ENCODE data around the gene BPHL. TPM values are rescaled to one million over a fixed set of nuclear protein-coding genes. Genes with fewer than 3 reads are reported as not detected.

The BPHL gene
- total and polyA plus RNA-seq, 3 donors from 2014 or later: 14.3 to 16.8 (median 16.8) TPM

GRCh38 chr6:3124667-3125066 lies 6.2 kb downstream of the BPHL start:
- no peaks in the 10 kb centered on the region for H3K9me3 ChIP-seq
- H3K27ac ChIP-seq: no peak overlapping the region
- H3K36me3 ChIP-seq (ENCODE audit: low read depth, missing control alignments): no peaks in the 10 kb centered on the region
- no peak overlapping the region for H3K4me3 ChIP-seq
- no peak for DNase-seq
- no peaks in the 10 kb centered on the region for H3K27me3 ChIP-seq
- WGBS, 2 donors: 83 to 89% methylated on average over 8 of the region's 8 CpGs
- no peaks in the 10 kb centered on the region for H3K4me1 ChIP-seq
- intact Hi-C loops (cut with DNase I; ENCODE audit: low total_unique reads): loop anchor here (5.0 kb wide), 1 partner anchor 128 kb away; no protein-coding TSS in a partner anchor
- TF ChIP-seq CTCF (IDR thresholded peaks at IDR 0.05) (no peak), POLR2A (IDR thresholded peaks at IDR 0.05) (no peak)

- 33 to 49% methylated on average over 2 of the region's 2 CpGs for WGBS, 2 donors
- no peak overlapping the region for H3K4me3 ChIP-seq
- H3K27ac ChIP-seq: no peak overlapping the region
- no peaks in the 10 kb centered on the region for H3K9me3 ChIP-seq
- no peaks in the 10 kb centered on the region for H3K27me3 ChIP-seq
- no peak for TF ChIP-seq CTCF (IDR thresholded peaks at IDR 0.05)
- no peak for TF ChIP-seq POLR2A (IDR thresholded peaks at IDR 0.05)
- no peaks in the 10 kb centered on the region for H3K36me3 ChIP-seq (ENCODE audit: low read depth, missing control alignments)
- intact Hi-C loops (cut with DNase I; ENCODE audit: low total_unique reads): loop anchor here (5.0 kb wide), 1 partner anchor 126 kb away; no protein-coding TSS in a partner anchor
- H3K4me1 ChIP-seq: no peaks in the 10 kb centered on the region
- no peak for DNase-seq
Measured at GRCh38 chr6:3125815-3126214, 7.3 kb downstream of the BPHL start.

GRCh38 chr6:3128356-3129108 lies 10.0 kb downstream of the BPHL start:
- intact Hi-C loops (cut with DNase I; ENCODE audit: low total_unique reads): loop anchor here (5.0 kb wide), 1 partner anchor 124 kb away; no protein-coding TSS in a partner anchor
- Histone ChIP-seq H3K4me3 (no peak overlapping the region), H3K36me3 (ENCODE audit: low read depth, missing control alignments) (no peaks in the 10 kb centered on the region), H3K9me3 (no peaks in the 10 kb centered on the region), H3K27me3 (no peaks in the 10 kb centered on the region), H3K4me1 (no peaks in the 10 kb centered on the region), H3K27ac (no peak overlapping the region)
- TF ChIP-seq POLR2A (IDR thresholded peaks at IDR 0.05) (no peak), CTCF (IDR thresholded peaks at IDR 0.05) (no peak)
- WGBS, 2 donors: 95 to 97% methylated on average over 15 of the region's 15 CpGs
- DNase-seq: no peak

- no peak overlapping the region for H3K27ac ChIP-seq
- no peak for DNase-seq
- 96 to 97% methylated on average over 15 of the region's 15 CpGs for WGBS, 2 donors
- no peaks in the 10 kb centered on the region for H3K9me3 ChIP-seq
- no peaks in the 10 kb centered on the region for H3K36me3 ChIP-seq (ENCODE audit: low read depth, missing control alignments)
- H3K4me1 ChIP-seq: no peaks in the 10 kb centered on the region
- TF ChIP-seq CTCF (IDR thresholded peaks at IDR 0.05): no peak
- no peak for TF ChIP-seq POLR2A (IDR thresholded peaks at IDR 0.05)
- intact Hi-C loops (cut with DNase I; ENCODE audit: low total_unique reads): no loop called here
- no peaks in the 10 kb centered on the region for H3K27me3 ChIP-seq
- H3K4me3 ChIP-seq: no peak overlapping the region
Measured at GRCh38 chr6:3131695-3132094, 13.2 kb downstream of the BPHL start.

GRCh38 chr6:3133515-3133914 lies 15.0 kb downstream of the BPHL start:
- no peaks in the 10 kb centered on the region for H3K4me1 ChIP-seq
- no peaks in the 10 kb centered on the region for H3K9me3 ChIP-seq
- intact Hi-C loops (cut with DNase I; ENCODE audit: low total_unique reads): no loop called here
- H3K27ac ChIP-seq: no peak overlapping the region
- 89 to 96% methylated on average over 9 of the region's 9 CpGs for WGBS, 2 donors
- H3K27me3 ChIP-seq: no peaks in the 10 kb centered on the region
- DNase-seq: no peak
- no peak overlapping the region for H3K4me3 ChIP-seq
- no peak for TF ChIP-seq POLR2A (IDR thresholded peaks at IDR 0.05)
- no peaks in the 10 kb centered on the region for H3K36me3 ChIP-seq (ENCODE audit: low read depth, missing control alignments)

Data from testis (tissue), 3 donors.